Measurements from ENCODE around the gene GTPBP2.

GTPBP2 gene

DNA sequence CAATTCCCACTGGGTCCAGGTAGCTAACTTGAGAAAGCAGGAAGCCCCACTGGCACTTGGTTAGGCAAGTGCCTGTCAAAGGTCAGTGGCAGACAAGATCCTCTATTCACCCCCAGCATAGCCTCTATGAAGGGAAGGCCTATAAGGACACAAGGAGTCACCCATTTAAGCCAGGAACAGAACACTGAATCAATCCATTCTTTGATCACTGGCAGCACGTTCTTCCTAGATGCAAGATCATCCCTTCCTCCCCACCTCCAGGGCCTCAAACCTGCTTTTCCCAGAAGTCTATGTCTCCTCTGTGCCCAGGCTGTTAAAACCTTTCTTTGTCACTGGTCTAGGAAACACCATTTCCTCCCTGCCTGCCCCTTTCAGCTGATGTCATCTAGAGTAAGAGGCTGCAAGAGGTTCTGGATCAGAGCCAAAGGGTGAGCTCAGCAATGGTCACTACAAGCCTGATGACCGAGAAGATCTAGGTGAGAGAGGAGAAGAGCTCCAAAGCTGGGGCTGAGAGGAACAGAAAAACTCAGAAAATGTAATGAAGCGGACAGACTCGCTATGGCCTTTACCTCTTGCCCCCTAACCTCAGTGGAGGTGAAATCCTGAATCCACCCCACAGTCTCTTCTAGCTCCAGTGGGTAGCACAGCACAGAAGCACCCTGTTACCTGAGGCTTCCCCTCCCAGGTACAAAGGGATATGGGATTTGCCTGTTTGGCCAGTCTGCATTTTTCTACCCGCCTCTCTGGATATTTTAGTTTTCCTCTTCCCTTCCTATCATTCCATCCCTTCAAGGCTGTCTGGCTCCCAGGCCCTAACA is 1.8 kb downstream of the GTPBP2 start:
- H3K4me3 ChIP-seq (ENCODE audit: low read length) = peak overlapping the region; percentile 23
- TF ChIP-seq CTCF (conservative IDR thresholded peaks at IDR 0.05; ENCODE audit: low read depth, low read length) = no peak
- peak; percentile 77 for DNase-seq (ENCODE audit: low read depth)

DNA sequence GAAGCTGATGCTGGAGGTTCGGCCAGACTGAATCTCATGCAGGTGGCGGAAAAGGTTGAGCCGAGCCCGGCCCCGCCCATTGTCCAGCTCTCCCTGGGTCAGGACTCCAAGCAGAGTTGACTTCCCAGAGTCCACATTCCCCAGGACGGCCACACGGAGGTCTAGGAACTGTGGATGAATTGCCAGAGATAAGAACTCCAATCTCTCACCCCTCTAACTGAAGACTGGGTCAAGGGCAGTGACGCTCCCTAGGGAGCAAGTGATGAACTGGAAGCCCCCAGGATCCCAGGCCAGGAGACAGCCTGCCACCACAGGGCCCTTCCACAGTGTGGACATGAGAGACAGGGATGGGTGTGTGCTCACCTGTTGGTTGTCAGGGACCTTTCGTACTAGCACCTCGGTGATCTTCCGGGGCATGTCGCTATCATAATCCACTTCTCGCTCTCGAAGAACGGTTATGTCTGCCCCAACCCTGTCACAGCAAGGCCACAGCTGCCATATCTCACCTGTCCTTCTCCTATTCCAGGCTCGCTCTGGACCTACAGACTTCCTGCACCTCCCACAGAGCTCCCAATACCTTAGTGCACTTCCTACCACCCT is 3.6 kb downstream of the GTPBP2 start:
- H3K4me3 ChIP-seq (ENCODE audit: low read length) = no peak overlapping the region
- DNase-seq (ENCODE audit: low read depth) = no peak
- no peak for TF ChIP-seq CTCF (conservative IDR thresholded peaks at IDR 0.05; ENCODE audit: low read depth, low read length)

DNA sequence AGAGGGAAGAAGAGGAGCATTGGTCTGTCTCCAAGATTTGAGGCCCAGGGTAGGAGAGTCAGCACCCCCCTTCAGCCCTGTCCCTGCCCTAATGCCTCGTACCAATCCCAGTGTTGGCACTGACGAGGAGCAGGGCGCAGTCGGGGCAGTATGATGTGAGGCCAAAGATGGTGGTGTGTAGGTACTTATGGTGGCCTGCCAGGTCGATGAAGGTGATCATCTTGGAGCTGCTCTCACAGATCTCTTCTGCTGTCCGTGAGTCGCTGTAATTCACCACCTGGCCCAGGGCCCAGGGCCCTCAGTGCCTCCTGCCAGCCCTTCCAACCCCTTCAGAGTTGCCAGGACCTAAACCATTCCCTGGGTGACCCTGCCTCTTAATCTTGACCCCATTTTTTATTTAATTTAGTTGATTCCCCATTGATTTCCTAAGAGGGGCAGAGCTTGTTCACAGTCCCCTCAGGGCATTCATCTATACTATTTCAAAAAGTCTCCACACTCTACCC is 4.2 kb downstream of the GTPBP2 start:
- TF ChIP-seq CTCF (conservative IDR thresholded peaks at IDR 0.05; ENCODE audit: low read depth, low read length) = no peak
- no peak for DNase-seq (ENCODE audit: low read depth)
- H3K4me3 ChIP-seq (ENCODE audit: low read length) = no peak overlapping the region

DNA sequence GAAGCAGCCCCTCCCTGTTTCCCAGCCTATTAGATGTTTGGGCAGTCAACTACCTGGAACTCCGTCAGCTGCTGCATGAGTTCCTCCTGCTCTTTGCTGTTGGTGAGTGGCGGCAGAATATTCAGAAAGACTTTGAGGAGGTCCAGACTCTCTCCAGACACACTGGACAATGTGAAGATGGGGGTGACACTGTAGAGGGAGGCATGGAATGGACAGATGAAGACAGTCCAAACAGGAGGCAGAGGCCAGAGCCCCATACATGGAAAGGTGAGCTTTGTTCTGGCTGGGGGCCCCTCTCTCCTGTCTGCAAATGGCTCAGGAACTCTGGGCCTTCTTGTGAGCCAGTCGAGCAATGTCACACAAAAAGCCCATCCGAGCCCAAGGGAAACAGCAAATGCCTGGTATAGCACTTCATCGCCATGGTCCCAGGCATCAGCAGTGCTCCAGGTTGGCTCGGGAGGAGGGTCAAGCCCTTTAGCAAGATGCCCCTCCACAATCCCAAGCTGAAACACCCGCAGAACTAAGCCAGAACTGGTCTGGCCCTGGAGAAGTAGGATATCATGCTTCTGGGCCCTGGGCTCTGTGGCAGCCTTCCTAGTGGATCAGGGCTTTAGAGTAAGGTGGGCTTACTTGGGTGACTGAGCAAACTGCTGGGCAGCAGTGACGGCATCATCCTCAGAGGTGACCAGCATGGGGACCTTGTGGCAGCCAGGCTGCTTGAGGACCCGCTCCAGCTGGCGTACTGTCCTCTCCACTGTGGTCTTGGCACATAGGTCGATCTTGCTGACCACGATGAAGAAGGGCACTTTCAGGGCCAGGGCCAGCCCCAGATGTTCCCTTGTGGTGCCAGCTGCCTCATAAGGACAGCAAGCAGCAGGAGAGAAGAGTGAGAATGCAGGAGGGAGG is 4.9 kb downstream of the GTPBP2 start:
- no peak for TF ChIP-seq CTCF (conservative IDR thresholded peaks at IDR 0.05; ENCODE audit: low read depth, low read length)
- no peak overlapping the region for H3K4me3 ChIP-seq (ENCODE audit: low read length)
- DNase-seq (ENCODE audit: low read depth) = no peak

- DNase-seq (ENCODE audit: low read depth) = no peak
- no peak for TF ChIP-seq CTCF (conservative IDR thresholded peaks at IDR 0.05; ENCODE audit: low read depth, low read length)
- no peak overlapping the region for H3K4me3 ChIP-seq (ENCODE audit: low read length)
Measured at GRCh38 chr6:43622541-43622940, 6.5 kb downstream of the GTPBP2 start.

DNA sequence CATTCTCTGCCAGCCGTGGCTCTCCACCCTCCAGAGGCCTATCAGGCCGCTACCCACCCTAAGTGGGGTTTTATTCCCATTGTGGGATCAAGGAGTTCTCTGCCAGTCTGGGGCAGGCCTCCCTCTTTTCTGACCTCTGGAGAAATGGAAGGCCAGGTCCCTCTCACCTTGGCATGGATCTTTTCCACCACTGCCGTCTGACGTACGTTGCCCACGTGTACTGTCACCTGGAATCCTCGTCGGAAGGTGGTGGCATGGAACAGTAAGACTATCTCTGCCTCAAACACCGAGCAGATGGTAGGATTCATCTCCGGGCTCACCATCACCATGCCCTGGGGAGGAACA is 7.3 kb downstream of the GTPBP2 start:
- H3K4me3 ChIP-seq (ENCODE audit: low read length) = no peak overlapping the region
- no peak for DNase-seq (ENCODE audit: low read depth)
- no peak for TF ChIP-seq CTCF (conservative IDR thresholded peaks at IDR 0.05; ENCODE audit: low read depth, low read length)

Measured in retinal pigment epithelial cell (primary cell).